Keratinocyte (primary cell): ENCODE measurements around the gene SPOCK1. TPM values are rescaled to one million over a fixed set of nuclear protein-coding genes. Genes with fewer than 3 reads are reported as not detected.

Experiments
- DNase-seq: peaks from one replicate; pipeline ENCODE4 v3.0.0-alpha.2; 2011; ENCODE audit warnings: low read depth, missing footprints, low spot score
- FAIRE-seq: peaks from 2 replicates; lab custom pipeline; 2011; peaks lifted over from hg19 to GRCh38; lab: Jason Lieb, UNC
- H2AFZ ChIP-seq: 2 replicates; pipeline ENCODE4 v1.6.0; 2012; ENCODE audit warnings: low read length, control low read depth, inconsistent platforms; ENCODE audit not compliant: control insufficient read depth
- H3K27ac ChIP-seq: 2 replicates; pipeline ENCODE4 v1.5.1; 2011; ENCODE audit warnings: low read length; ENCODE audit not compliant: control insufficient read depth, insufficient read depth
- H3K27me3 ChIP-seq: 3 replicates; pipeline ENCODE4 v1.6.0; 2011; ENCODE audit warnings: low read length; ENCODE audit not compliant: control insufficient read depth, insufficient read depth; ENCODE audit errors: extremely low read depth
- H3K36me3 ChIP-seq, 2 experiments: 2 replicates in 1 of 2; 3 replicates in 1 of 2; pipeline ENCODE4 v1.5.1; 2011; ENCODE audit warnings: low read length in 2 of 2, mild to moderate bottlenecking in 1 of 2; ENCODE audit not compliant: control insufficient read depth in 2 of 2, insufficient read depth in 2 of 2; ENCODE audit errors: extremely low read depth in 1 of 2
- H3K4me1 ChIP-seq: 3 replicates; pipeline ENCODE4 v1.5.1; 2011; ENCODE audit warnings: low read length; ENCODE audit not compliant: control insufficient read depth, insufficient read depth; ENCODE audit errors: extremely low read depth
- H3K4me2 ChIP-seq: 3 replicates; pipeline ENCODE4 v1.6.0; 2011; ENCODE audit warnings: low read depth, low read length; ENCODE audit not compliant: control insufficient read depth, insufficient read depth; ENCODE audit errors: extremely low read depth
- H3K4me3 ChIP-seq, 3 experiments: fragments of 200-600 bp in 1 of 3; sonication (generic) in 1 of 3; 2 replicates in 2 of 3; 3 replicates in 1 of 3; pipeline ENCODE4 v1.5.1; 2011 to 2016; ENCODE audit warnings: low read length in 3 of 3, mild to moderate bottlenecking in 3 of 3, control low read depth in 2 of 3, inconsistent platforms in 1 of 3, low read depth in 1 of 3, mixed read lengths in 1 of 3, mixed run types in 1 of 3, moderate library complexity in 1 of 3; ENCODE audit not compliant: control insufficient read depth in 2 of 3, insufficient read depth in 2 of 3; ENCODE audit errors: extremely low read depth in 1 of 3
- H3K79me2 ChIP-seq: 2 replicates; pipeline ENCODE4 v1.6.0; 2012; ENCODE audit warnings: low read length; ENCODE audit not compliant: control insufficient read depth, insufficient read depth
- H3K9ac ChIP-seq: 3 replicates; pipeline ENCODE4 v1.6.0; 2011; ENCODE audit warnings: low read length; ENCODE audit not compliant: control insufficient read depth, insufficient read depth; ENCODE audit errors: extremely low read depth
- H3K9me1 ChIP-seq: 3 replicates; pipeline ENCODE4 v1.6.0; 2011; ENCODE audit warnings: low read length; ENCODE audit not compliant: control insufficient read depth, insufficient read depth; ENCODE audit errors: extremely low read depth
- H3K9me3 ChIP-seq: 2 replicates; pipeline ENCODE4 v1.5.1; 2012; ENCODE audit warnings: low read depth, low read length; ENCODE audit not compliant: control insufficient read depth
- H4K20me1 ChIP-seq: 3 replicates; pipeline ENCODE4 v1.6.0; 2011; ENCODE audit warnings: low read length; ENCODE audit not compliant: control insufficient read depth, insufficient read depth; ENCODE audit errors: extremely low read depth
- CTCF ChIP-seq, 3 experiments: IDR thresholded peaks in 1 of 3; conservative IDR thresholded peaks in 1 of 3; optimal IDR thresholded peaks in 1 of 3; 2 replicates in 2 of 3; 3 replicates in 1 of 3; pipeline versions ENCODE3 to v1.5.1; 2011; ENCODE audit warnings: low read length in 3 of 3, mild to moderate bottlenecking in 3 of 3, moderate library complexity in 2 of 3, control low read depth in 1 of 3, inconsistent platforms in 1 of 3; ENCODE audit not compliant: insufficient read depth in 2 of 3; ENCODE audit errors: extremely low read depth in 1 of 3
- EZH2 ChIP-seq: IDR thresholded peaks from one replicate; pipeline ENCODE4 v1.6.1; 2012; ENCODE audit warnings: inconsistent platforms, mild to moderate bottlenecking, low read length, moderate library complexity
- dilution Hi-C: fragments of 300-500 bp; cut with MboI; formaldehyde crosslinking; loops from one replicate; pipeline ENCODE4 v1.7.0; 2020; ENCODE audit warnings: low sequenced_read_pairs; ENCODE audit not compliant: extremely low pct_ligation_motif_present
- polyA plus RNA-seq, 5 experiments: library from polyadenylated mRNA; depleted of rRNA in 3 of 5; stranded (reverse) in 3 of 5; stranded (forward) in 1 of 5; unstranded in 1 of 5; fragments of >200 nt; gene quantifications; 1 replicate in 1 of 5; 2 replicates in 3 of 5; 3 replicates in 1 of 5; pipeline versions ENCODE4 v1.2.1 to v1.2.3, GENCODE V29; 2011 to 2012; ENCODE audit warnings: missing spikeins in 2 of 5, low read depth in 1 of 5, low replicate concordance in 1 of 5

Gene SPOCK1
- polyA plus RNA-seq, 1 donor (not counting 4 experiments of a cell fraction or from before 2014, with no cell fraction given), result 5.5 TPM

GRCh38 chr5:137414112-137414755 is 84.9 kb downstream of the SPOCK1 start:
- Histone ChIP-seq H3K9me1 (no peaks in the 10 kb centered on the region), H3K4me3 (no peak overlapping the region), H3K4me2 (no peak overlapping the region), H3K27ac (no peak overlapping the region), H3K27me3 (no peaks in the 10 kb centered on the region), H3K4me1 (peaks cover 6% of the 10 kb centered on the region), H3K9me3 (no peaks in the 10 kb centered on the region), H4K20me1 (no peaks in the 10 kb centered on the region), H2AFZ (no peak overlapping the region), H3K9ac (no peak overlapping the region), H3K36me3 (no peaks in the 10 kb centered on the region), H3K79me2 (no peaks in the 10 kb centered on the region)
- dilution Hi-C loops, result no loop called here
- TF ChIP-seq EZH2 (no peak), CTCF (optimal IDR thresholded peaks at IDR 0.05 in 1 of 3, IDR thresholded peaks at IDR 0.05 in 1 of 3, conservative IDR thresholded peaks at IDR 0.05 in 1 of 3; ENCODE audit: extremely low read depth in 1 of 3, insufficient read depth in 2 of 3, low read length in 3 of 3) (no peak)
- no peak for FAIRE-seq
- no peak for DNase-seq

DNA sequence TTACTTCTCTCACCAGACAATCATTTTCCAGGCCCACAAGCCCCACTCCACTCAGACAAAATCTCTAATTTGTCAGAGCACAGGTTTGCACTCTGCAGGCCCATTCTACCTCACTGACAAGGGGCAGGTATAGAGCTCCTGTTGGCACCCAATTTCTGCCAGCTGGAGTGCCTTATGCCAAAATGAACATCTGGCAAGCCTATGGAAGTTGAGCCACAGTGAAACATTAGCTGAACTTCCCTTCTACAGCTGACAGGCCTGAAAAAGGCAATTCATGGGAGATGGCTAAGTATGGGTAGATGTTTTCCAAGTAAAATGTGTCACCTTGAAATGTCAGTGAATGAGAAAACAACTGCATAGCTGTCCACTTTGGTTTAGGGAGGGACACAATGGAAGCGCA is 87.0 kb downstream of the SPOCK1 start:
- Histone ChIP-seq H3K27me3 (no peaks in the 10 kb centered on the region), H4K20me1 (no peaks in the 10 kb centered on the region), H3K4me2 (no peak overlapping the region), H3K4me1 (peaks cover 6% of the 10 kb centered on the region), H3K9me1 (no peaks in the 10 kb centered on the region), H3K9me3 (no peaks in the 10 kb centered on the region), H3K27ac (no peak overlapping the region), H3K79me2 (no peaks in the 10 kb centered on the region), H3K4me3 (no peak overlapping the region), H3K9ac (no peak overlapping the region), H2AFZ (no peak overlapping the region), H3K36me3 (no peaks in the 10 kb centered on the region)
- dilution Hi-C loops, result no loop called here
- no peak for TF ChIP-seq CTCF (optimal IDR thresholded peaks at IDR 0.05 in 1 of 3, IDR thresholded peaks at IDR 0.05 in 1 of 3, conservative IDR thresholded peaks at IDR 0.05 in 1 of 3; ENCODE audit: extremely low read depth in 1 of 3, insufficient read depth in 2 of 3, low read length in 3 of 3)
- TF ChIP-seq EZH2, result no peak
- DNase-seq, result no peak
- no peak for FAIRE-seq
